ENCODE results near the gene STARD5. TPM values are rescaled to one million over a fixed set of nuclear protein-coding genes. Genes with fewer than 3 reads are reported as not detected.

The STARD5 gene
- total RNA-seq, 1 donor from 2014 or later = 5.5 TPM

GRCh38 chr15:81309647-81310450 lies 14.1 kb downstream of the STARD5 start:
- no peaks in the 10 kb centered on the region for H3K9me3 ChIP-seq (ENCODE audit: insufficient read depth, low read depth, low read length)
- H3K36me3 Mint-ChIP-seq (ENCODE audit: low read depth, unreplicated experiment) = peaks cover 18% of the 10 kb centered on the region
- H3K27ac Mint-ChIP-seq (ENCODE audit: unreplicated experiment) = no peak overlapping the region
- H3K36me3 ChIP-seq (ENCODE audit: insufficient read depth, low read length) = no peaks in the 10 kb centered on the region
- H3K27me3 Mint-ChIP-seq (ENCODE audit: low read depth, unreplicated experiment) = peaks cover 2% of the 10 kb centered on the region
- no peak overlapping the region for H3K4me2 ChIP-seq (ENCODE audit: low read length)
- H4K20me1 ChIP-seq (ENCODE audit: insufficient read depth, low read length) = no peaks in the 10 kb centered on the region
- no peak for FAIRE-seq
- TF ChIP-seq CTCF (IDR thresholded peaks at IDR 0.05; ENCODE audit: insufficient read depth, low read depth, low read length) (no peak), EZH2 (IDR thresholded peaks at IDR 0.05; ENCODE audit: insufficient read depth, low read length) (no peak)
- H3K4me1 Mint-ChIP-seq (ENCODE audit: low read depth, unreplicated experiment) = no peaks in the 10 kb centered on the region
- H3K79me2 ChIP-seq (ENCODE audit: insufficient read depth, low read length) = no peaks in the 10 kb centered on the region
- H2AFZ ChIP-seq (ENCODE audit: low read depth, low read length) = no peak overlapping the region
- H3K27ac ChIP-seq (ENCODE audit: low read depth, low read length) = no peak overlapping the region
- no peak overlapping the region for H3K9ac ChIP-seq (ENCODE audit: low read length)
- no peak overlapping the region for H3K4me3 ChIP-seq (ENCODE audit: insufficient read depth, low read depth, low read length)
- peaks cover 23% of the 10 kb centered on the region for H3K4me1 ChIP-seq (ENCODE audit: insufficient read depth, low read length)
- peaks cover 2% of the 10 kb centered on the region for H3K9me3 Mint-ChIP-seq (ENCODE audit: unreplicated experiment)
- no peak overlapping the region for H3K4me3 Mint-ChIP-seq (ENCODE audit: unreplicated experiment)
- no peaks in the 10 kb centered on the region for H3K27me3 ChIP-seq (ENCODE audit: insufficient read depth, low read length)
- DNase-seq (ENCODE audit: low read depth) = no peak

GRCh38 chr15:81308260-81308659 lies 15.7 kb downstream of the STARD5 start:
- H3K27me3 ChIP-seq (ENCODE audit: insufficient read depth, low read length) = no peaks in the 10 kb centered on the region
- no peaks in the 10 kb centered on the region for H4K20me1 ChIP-seq (ENCODE audit: insufficient read depth, low read length)
- H3K9me3 ChIP-seq (ENCODE audit: insufficient read depth, low read depth, low read length) = no peaks in the 10 kb centered on the region
- no peak overlapping the region for H3K4me2 ChIP-seq (ENCODE audit: low read length)
- Mint-ChIP-seq H3K4me1 (ENCODE audit: low read depth, unreplicated experiment) (peaks cover 8% of the 10 kb centered on the region), H3K27me3 (ENCODE audit: low read depth, unreplicated experiment) (peaks cover 2% of the 10 kb centered on the region), H3K27ac (ENCODE audit: unreplicated experiment) (no peak overlapping the region), H3K4me3 (ENCODE audit: unreplicated experiment) (no peak overlapping the region), H3K36me3 (ENCODE audit: low read depth, unreplicated experiment) (peaks cover 20% of the 10 kb centered on the region), H3K9me3 (ENCODE audit: unreplicated experiment) (peaks cover 2% of the 10 kb centered on the region)
- no peak overlapping the region for H3K4me3 ChIP-seq (ENCODE audit: insufficient read depth, low read depth, low read length)
- no peak for TF ChIP-seq EZH2 (IDR thresholded peaks at IDR 0.05; ENCODE audit: insufficient read depth, low read length)
- TF ChIP-seq CTCF (IDR thresholded peaks at IDR 0.05; ENCODE audit: insufficient read depth, low read depth, low read length) = no peak
- H3K27ac ChIP-seq (ENCODE audit: low read depth, low read length) = no peak overlapping the region
- no peaks in the 10 kb centered on the region for H3K79me2 ChIP-seq (ENCODE audit: insufficient read depth, low read length)
- no peak overlapping the region for H3K9ac ChIP-seq (ENCODE audit: low read length)
- no peaks in the 10 kb centered on the region for H3K36me3 ChIP-seq (ENCODE audit: insufficient read depth, low read length)
- H3K4me1 ChIP-seq (ENCODE audit: insufficient read depth, low read length) = peaks cover 31% of the 10 kb centered on the region
- H2AFZ ChIP-seq (ENCODE audit: low read depth, low read length) = no peak overlapping the region
- FAIRE-seq (no peak), DNase-seq (ENCODE audit: low read depth) (no peak)

GRCh38 chr15:81304226-81304625 lies 19.7 kb downstream of the STARD5 start:
- no peaks in the 10 kb centered on the region for H3K27me3 ChIP-seq (ENCODE audit: insufficient read depth, low read length)
- peaks cover 2% of the 10 kb centered on the region for H3K9me3 Mint-ChIP-seq (ENCODE audit: unreplicated experiment)
- peak; percentile 80 for DNase-seq (ENCODE audit: low read depth)
- no peak overlapping the region for H3K4me3 Mint-ChIP-seq (ENCODE audit: unreplicated experiment)
- H3K27me3 Mint-ChIP-seq (ENCODE audit: low read depth, unreplicated experiment) = peaks cover 4% of the 10 kb centered on the region
- H3K9ac ChIP-seq (ENCODE audit: low read length) = peak overlapping the region; percentile 33
- peak overlapping the region; percentile 2 for H3K27ac Mint-ChIP-seq (ENCODE audit: unreplicated experiment)
- H2AFZ ChIP-seq (ENCODE audit: low read depth, low read length) = peak overlapping the region; percentile 6
- H3K4me3 ChIP-seq (ENCODE audit: insufficient read depth, low read depth, low read length) = no peak overlapping the region
- H3K36me3 Mint-ChIP-seq (ENCODE audit: low read depth, unreplicated experiment) = peaks cover 2% of the 10 kb centered on the region
- H3K4me1 ChIP-seq (ENCODE audit: insufficient read depth, low read length) = peaks cover 15% of the 10 kb centered on the region
- peak overlapping the region; percentile 34 for H3K4me2 ChIP-seq (ENCODE audit: low read length)
- FAIRE-seq = peak; percentile 69
- H3K9me3 ChIP-seq (ENCODE audit: insufficient read depth, low read depth, low read length) = no peaks in the 10 kb centered on the region
- no peaks in the 10 kb centered on the region for H3K36me3 ChIP-seq (ENCODE audit: insufficient read depth, low read length)
- H4K20me1 ChIP-seq (ENCODE audit: insufficient read depth, low read length) = no peaks in the 10 kb centered on the region
- H3K27ac ChIP-seq (ENCODE audit: low read depth, low read length) = peak overlapping the region; percentile 6
- TF ChIP-seq EZH2 (IDR thresholded peaks at IDR 0.05; ENCODE audit: insufficient read depth, low read length) = no peak
- TF ChIP-seq CTCF (IDR thresholded peaks at IDR 0.05; ENCODE audit: insufficient read depth, low read depth, low read length) = no peak
- H3K4me1 Mint-ChIP-seq (ENCODE audit: low read depth, unreplicated experiment) = peaks cover 8% of the 10 kb centered on the region
- no peaks in the 10 kb centered on the region for H3K79me2 ChIP-seq (ENCODE audit: insufficient read depth, low read length)

Measured in astrocyte (in vitro differentiated cells and primary cell).